Peyer's patch (tissue), 4 donors: ENCODE data around the gene TCF7L2.

ENCODE experiments used
- CTCF ChIP-seq, 6 experiments: fragments of 450-650 bp in 4 of 6; fragments of 200-600 bp in 2 of 6; sonication (generic) in 1 of 6; IDR thresholded peaks; one replicate each; pipeline ENCODE4 v1.5.1; 2017 to 2019; ENCODE audit warnings: antibody characterized with exemption in 6 of 6, mild to moderate bottlenecking in 3 of 6, moderate library complexity in 1 of 6
- POLR2A ChIP-seq, 2 donors: fragments of 450-650 bp; IDR thresholded peaks; one replicate each; pipeline ENCODE4 v1.5.1; 2017; ENCODE audit warnings: antibody characterized with exemption in 2 of 2, mild to moderate bottlenecking in 2 of 2, moderate library complexity in 2 of 2

- TF ChIP-seq CTCF (IDR thresholded peaks at IDR 0.05) (no peak), POLR2A (IDR thresholded peaks at IDR 0.05) (no peak)
These were observed 179.1 kb downstream of the TCF7L2 start for GRCh38 chr10:113129117-113129516.
